Suppressor macrophage treated with lipopolysaccharide for 1 hour (primary cell): ENCODE data around the gene CSNK1D.

Experiments used
- DNase-seq, 3 donors: peaks; one replicate each; pipeline ENCODE4 v3.0.0-alpha.2; 2020 to 2022

The CSNK1D gene

DNA sequence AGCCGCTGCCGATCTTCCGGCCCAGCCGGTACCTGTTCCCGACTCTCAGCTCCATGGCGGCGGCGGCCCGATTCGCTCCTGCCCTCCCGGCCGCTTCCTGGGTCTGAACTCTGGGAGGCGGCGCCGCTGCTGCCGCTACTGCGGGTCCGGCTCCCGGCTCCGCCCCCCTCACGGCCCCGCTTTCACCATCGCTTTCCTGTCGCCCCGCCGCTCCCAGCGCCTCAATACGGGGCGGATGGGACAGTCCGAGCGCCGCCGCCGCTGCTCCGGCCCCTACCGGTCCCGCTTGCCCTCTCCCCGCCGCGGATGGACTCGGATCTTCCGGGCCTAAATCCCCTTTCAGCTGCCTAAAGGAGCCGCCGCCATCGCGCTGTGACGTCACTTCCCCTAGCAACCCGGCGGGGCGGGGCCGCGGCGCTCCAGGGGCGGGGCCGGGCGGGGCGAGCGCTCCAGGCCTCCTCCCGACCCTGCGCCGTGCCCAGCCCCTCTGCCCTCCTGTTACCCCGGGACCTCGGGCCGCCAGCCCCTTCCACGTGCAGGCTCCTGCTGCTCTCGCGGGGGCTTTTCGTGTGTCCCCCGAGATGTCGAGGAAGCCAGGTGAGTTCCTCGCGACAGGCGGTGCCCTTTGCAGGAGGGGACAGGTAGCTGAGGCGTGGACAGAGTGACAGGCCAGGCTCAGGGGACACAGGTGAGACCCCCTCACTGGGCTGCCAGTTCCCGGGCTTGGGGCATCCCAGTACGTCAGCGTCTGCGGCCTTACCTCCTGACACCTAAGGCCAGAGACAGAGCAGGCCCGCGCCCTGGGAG lies at the start of gene CSNK1D:
CSNK1D (minus strand) TSS at position 374 of the 807 bp plus-strand sequence; CDS start at position 55, 319 bp downstream.
- DNase-seq: peak; percentile 91 to 97 (median 95)

- DNase-seq: no peak
Observed at GRCh38 chr17:82322526-82323453, 49.3 kb upstream of the CSNK1D start.

DNA sequence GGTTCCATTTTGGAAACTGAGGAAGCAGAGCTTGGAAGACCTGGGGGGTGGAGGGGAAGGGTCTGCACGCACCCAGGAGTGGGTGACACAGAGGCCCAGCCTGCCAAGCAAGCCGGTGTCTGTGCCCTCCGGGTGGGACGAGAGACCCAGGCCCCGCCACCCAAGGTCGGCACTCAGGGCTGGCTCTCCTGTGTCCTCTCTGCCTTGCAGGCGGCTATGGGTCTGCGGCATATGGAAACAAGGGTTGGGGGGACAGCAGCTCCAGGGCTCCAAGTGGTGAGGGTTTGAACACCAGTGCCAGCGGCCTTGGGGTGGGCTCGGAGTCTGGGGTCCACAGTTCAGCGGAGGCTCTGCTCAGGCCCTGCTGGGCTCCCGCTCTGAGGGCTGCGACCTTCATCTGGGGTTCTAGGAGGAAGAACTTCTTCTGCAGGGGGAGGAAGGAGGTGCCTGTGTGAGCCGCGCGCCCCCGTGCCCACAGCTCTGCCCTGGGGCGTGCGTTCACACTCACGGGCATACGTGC lies 48.5 kb upstream of the CSNK1D start:
- DNase-seq: no peak

GRCh38 chr17:82320956-82321927 lies 47.7 kb upstream of the CSNK1D start:
- DNase-seq: peak; percentile 75 to 84 (median 80)

GRCh38 chr17:82320140-82320840 lies 46.8 kb upstream of the CSNK1D start:
- no peak for DNase-seq

DNA sequence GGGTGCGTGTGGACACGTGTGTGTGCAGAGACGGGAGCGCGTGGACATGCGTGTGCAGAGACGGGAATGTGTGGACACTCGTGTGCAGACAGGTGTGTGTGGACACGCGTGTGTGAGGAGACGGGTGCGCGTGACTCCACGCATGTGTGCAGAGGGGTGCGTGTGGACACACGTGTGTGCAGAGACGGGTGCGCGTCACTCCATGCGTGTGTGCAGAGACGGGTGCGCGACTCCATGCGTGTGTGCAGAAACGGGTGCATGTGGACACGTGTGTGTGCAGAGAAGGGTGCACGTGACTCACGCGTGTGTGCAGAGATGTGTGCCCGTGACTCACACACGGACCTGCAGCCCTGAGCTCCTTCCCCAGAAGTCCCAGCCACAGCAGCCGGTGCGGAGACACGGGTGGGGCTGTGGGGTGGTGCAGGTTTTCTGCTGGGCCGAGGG lies 46.1 kb upstream of the CSNK1D start:
- no peak for DNase-seq

GRCh38 chr17:82318772-82319606 lies 45.5 kb upstream of the CSNK1D start:
- no peak for DNase-seq

GRCh38 chr17:82318169-82318498 lies 44.6 kb upstream of the CSNK1D start:
- no peak for DNase-seq

DNA sequence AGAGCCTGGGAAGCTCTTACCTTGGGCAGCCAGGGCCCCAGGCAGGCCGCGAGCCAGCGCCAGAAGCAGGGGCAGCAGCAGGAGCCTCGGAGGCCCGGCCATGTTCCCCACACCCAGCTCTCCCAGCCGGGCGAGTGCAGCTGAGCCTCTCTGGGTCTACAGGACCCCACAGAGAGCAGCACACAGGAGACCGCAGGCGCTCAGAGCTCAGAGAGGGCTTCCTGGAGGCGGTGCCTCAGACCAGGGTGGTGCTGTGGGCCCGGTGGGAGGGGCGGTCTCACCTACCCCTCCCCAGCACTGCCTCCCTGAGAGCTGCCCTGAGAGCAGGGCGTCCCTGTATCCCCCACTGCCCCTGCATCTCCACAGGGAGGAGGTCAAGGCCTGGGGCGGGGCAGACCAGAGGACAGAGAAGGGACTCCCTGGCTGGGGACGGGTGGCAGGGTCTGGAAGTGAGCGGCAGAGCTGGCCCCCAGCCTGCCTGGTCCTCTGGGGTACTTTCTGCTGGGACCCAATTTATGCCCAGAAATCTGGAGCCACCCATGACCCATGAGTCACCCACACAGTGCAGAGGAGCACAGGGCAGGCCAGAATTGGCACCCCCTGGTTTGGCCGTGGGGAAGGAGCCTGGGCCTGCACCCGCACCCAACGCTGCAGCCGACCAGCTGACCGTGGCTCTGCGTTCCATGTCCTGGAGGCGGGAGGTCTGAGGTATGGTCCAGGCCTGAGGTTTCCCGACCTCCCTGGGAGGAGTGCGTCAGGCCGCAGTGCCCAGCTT lies 44.1 kb upstream of the CSNK1D start, which contains the start of gene CD7:
CD7 (minus strand) TSS at position 215 of the 775 bp plus-strand sequence; CDS start at position 102, 113 bp downstream.
- no peak for DNase-seq

- no peak for DNase-seq
Observed at GRCh38 chr17:82316651-82317393, 43.3 kb upstream of the CSNK1D start.

DNA sequence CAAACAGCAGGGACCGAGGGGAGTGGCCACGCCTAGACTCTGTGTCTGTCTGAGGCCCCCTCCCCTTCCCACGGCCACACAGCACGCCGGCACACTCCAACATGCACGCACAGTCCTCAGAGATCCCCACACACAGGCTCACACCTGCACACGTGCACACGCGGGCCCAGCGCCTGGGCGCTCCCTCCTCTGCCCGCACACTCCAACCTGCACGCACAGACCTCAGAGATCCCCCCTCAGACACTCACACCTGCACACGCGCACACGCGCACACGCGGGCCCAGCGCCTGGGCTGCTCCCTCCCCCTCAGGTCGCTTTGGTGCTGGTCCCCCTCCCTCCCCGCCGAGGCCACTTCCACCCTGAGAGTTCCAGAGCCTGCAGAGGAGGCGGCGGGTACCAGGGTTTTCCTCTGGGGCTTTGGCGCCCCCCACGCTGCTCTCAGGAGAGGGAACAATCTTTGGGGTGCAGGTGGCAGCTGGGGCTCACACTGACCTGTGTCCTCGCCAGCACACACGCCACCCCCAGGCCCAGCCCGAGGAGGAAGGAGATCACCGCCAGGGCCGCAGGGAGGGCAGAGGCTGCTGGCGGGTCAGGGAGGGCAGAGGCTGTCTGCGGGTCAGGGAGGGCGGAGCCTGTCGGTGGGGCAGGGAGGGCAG lies 42.3 kb upstream of the CSNK1D start:
- DNase-seq: peak in 2 of 3 donors; percentile 30 to 59

DNA sequence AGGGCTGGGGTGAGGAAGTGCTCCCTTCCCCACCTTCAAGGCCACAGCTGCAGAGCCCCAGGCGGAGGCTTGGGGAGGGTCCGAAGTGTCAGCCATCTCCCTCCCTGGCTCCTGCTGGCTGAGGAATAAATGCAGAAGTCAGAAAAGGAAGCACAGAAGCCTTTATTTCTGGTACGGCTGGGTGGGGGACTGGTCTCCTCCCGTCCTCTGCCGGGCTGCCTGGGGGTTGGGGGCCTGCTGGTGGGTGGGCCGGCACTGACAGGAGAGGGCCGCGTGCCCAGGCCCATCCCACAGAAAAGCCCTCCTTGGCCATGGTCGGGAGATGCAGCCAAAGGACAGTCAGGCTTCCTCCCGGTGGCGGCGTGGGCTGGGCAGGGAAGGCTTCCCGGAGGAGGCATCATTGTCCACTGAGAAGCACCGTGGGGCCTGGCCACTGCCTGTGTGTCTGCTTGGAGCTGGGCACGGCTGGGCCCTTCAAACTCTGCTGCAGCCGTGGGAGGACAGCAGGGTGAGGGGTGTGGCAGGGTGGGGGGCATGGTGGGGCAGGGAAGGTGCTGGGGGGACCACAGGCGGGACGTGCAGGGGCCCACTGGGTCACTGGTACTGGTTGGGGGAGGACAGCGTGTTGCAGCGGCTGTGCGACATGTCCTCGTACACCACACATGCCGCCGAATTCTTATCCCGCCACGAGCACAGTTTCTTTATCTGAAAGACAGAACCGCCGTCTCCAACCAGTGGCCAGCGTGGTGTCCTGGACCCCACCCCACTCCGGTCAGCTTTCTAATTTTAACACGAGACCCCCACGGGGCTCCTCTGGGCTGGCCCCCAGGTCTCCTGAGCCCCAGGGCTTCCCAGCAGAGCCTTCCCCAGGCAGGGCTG lies 41.5 kb upstream of the CSNK1D start:
- peak in 2 of 3 donors; percentile 49 to 53 for DNase-seq

DNA sequence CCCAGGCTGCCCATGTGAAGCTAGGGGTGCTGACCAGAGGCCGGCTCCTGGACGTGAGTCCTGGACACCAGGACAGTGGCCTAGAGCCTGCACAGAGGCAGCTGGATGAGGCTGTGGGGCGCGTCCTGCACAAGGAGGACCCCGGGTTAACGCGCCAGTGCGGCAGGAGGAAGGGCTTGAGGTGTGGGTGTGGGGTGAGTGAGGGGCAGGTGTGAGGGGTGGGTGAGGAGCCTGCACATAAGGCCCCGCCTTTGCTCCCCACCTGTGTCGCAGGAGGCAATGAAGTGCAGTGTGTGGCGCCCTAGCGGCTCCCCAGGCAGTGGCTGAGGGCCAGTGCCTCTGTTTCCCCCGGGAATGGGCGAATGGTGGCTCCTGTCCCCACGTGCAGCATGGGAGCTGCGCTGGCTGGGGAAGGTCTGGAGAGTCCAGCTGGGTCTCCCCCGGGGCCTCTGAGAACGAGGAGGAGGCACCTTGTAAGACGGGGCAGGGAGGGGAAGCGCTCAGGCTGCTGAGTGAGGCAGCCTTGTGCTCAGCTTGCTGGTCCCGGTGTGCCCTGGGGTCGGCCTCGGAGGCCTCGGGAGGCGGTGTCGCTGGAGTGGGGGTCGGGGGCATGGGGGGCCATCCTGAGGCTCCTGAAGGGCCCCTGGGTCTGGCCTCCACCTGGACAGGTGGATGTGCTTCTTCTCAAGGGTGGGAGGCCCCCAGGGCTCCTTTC lies 40.7 kb upstream of the CSNK1D start:
- no peak for DNase-seq

DNA sequence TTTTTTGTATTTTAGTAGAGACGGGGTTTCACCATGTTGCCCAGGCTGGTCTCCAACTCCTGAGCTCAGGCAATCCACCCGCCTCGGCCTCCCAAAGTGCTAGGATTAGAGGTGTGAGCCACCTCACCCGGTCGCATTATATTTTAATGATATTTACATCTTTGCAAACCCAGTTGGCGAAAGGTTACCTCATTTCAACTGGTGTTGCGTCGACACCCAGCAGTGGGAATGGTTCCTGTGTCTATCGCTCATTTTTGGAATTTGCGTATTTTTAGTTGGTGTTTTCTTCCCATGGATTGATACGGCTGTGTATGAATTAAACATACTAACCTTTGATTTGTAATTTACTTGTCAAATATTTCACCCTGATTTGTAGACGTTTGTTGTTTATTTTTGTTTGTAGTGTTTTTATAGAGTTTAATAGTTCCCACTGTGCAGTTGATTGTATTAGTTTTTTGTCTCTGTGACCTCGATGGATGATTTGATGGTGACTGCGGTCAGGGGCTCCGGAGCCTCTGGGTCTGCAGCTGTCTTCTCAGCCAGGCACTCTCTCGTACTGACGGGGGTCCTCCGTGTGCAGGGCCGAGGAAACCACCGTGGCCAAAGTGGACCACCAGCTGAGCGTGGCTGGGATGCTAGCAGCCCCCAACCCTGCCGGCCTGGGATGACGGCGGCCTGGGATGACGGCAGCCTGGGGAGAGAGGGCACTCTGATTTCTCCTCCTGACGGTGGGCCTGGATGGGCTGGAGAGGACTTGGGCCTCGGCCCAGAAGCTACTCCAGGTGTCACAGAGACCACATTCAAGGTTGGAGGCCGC lies 39.9 kb upstream of the CSNK1D start:
- DNase-seq: no peak

DNA sequence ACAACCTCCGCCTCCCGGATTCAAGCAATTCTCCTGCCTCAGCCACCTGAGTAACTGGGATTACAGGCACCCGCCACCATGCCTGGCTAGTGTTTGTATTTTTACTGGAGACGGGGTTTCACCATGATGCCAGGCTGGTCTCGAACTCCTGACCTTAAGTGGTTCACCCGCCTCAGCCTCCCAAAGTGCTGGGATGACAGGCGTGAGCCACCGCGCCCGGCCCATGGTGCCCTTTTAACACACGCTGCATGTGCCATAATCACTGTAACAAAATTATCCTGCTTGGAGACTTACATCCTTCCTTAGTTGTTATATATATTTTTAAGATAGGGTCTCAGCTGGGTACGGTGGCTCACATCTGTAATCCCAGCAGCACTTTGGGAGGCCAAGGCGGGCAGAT lies 38.5 kb upstream of the CSNK1D start:
- no peak for DNase-seq

DNA sequence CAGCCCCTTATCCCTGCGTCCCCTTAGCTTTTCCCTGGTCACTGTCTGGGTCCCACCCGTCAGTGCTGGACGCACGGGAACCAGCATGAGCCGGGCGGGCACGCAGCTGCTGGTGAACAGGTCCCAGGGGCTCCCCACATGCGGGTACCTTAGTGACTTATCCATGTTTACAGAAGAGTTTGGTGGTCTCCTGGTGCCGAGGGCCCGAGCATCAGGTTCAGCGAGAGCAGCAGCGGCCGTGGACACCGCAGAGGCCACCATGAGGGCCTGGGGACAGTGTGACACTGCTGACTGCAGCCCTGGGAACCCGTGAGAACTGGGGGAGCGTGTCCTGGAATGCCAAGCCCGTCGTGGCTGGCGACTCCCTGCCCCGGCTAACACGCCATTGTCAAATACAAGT lies 37.4 kb upstream of the CSNK1D start:
- no peak for DNase-seq
